ENCODE measurements around the gene TPSD1.

- no peak for TF ChIP-seq EZH2 (IDR thresholded peaks at IDR 0.05)
- TF ChIP-seq POLR2AphosphoS5 (IDR thresholded peaks at IDR 0.05; ENCODE audit: borderline replicate concordance, low read depth, low read length) = no peak
Measured at GRCh38 chr16:1214719-1215118, 41.1 kb upstream of the TPSD1 start.

All from SK-N-MC (cell line).